GM18511 (cell line): ENCODE measurements around the gene PPP1R9A.

ENCODE experiments used
- ATAC-seq: cut with Tn5 transposase; IDR thresholded peaks from one replicate; pipeline ENCODE4 v1.9.1; 2021; ENCODE audit warnings: mild to moderate bottlenecking, moderate library complexity; ENCODE audit not compliant: unreplicated experiment

The PPP1R9A gene

GRCh38 chr7:95311389-95311788, 404.0 kb downstream of the PPP1R9A start:
- no peak for ATAC-seq

DNA sequence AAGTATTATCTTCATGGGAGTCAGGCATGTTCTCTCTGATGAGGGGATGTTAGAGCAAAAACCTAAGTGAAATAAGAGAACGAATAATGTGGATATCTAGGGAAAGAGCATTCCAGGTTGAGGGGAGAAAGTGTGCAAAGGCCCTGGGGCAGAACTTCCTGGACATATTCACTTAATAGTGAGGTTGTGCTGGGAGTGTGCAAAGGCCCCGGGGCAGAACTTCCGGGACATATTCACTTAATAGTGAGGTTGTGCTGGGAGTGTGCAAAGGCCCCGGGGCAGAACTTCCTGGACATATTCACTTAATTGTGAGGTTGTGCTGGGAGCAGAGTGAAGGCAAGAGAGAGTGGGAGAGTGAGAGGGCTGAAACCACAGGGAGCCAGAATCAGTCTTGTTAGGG, 405.2 kb downstream of the PPP1R9A start:
- no peak for ATAC-seq

DNA sequence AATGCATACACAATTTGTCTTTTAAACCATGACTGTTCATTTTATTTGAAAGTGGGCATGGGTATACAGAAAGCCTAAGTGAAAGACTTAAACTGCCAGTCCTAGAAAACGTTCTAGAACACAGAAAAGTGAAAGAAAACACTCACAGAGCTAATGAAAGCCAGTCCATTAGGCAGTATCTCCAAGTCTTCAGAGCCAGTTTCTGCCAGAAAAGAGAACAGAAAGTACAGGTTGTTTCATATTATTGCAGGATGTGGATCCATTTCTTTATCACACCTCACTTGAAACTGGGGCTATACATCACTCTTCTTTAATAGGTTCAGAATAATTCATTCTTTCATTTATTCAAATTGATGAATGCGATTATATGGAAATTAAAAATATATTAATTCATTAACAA, 409.2 kb downstream of the PPP1R9A start:
- ATAC-seq = peak; percentile 92

DNA sequence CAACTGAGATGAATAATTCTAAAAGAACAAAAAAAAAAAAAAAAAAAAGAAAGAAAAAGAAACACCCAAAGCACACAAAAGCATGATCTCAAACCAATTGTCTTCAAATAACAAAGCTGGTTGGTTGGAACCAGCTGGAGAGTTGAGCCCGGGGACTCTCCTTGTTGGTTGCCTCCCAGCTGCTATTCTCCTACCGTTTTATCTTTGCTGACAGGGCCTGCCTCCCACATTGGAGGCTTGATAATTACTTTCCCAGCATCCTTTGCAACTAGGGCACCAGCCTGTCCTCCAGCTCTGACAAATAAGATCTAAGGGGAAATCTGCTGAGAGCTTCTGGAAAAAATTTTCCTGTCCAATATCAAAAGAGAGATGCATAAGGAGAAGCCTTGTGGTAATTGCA, 410.2 kb downstream of the PPP1R9A start:
- no peak for ATAC-seq

GRCh38 chr7:95317966-95318365, 410.6 kb downstream of the PPP1R9A start:
- ATAC-seq = no peak

GRCh38 chr7:95318501-95319100, 411.2 kb downstream of the PPP1R9A start:
- no peak for ATAC-seq

GRCh38 chr7:95319570-95319969, 412.2 kb downstream of the PPP1R9A start:
- no peak for ATAC-seq

GRCh38 chr7:95320651-95321050, 413.3 kb downstream of the PPP1R9A start:
- ATAC-seq = no peak

DNA sequence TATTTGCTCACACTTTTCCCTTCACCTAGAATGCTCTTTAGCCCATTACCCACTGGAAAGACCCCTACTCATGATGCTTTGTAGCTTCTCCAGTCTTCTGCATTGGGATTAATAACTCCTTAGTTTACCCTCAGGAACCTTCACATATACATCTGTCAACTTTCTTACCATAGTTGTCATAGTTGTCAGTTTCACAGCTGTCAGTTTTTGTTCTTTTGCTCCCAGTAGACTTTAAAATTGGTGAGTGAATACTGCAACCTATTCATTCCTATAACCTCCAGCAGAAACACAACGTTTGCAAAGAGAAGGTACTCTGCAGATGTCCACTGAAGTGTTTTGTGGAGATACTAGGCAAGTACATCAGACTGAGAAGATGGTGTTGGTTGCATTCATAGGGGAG, 414.3 kb downstream of the PPP1R9A start:
- ATAC-seq = no peak

DNA sequence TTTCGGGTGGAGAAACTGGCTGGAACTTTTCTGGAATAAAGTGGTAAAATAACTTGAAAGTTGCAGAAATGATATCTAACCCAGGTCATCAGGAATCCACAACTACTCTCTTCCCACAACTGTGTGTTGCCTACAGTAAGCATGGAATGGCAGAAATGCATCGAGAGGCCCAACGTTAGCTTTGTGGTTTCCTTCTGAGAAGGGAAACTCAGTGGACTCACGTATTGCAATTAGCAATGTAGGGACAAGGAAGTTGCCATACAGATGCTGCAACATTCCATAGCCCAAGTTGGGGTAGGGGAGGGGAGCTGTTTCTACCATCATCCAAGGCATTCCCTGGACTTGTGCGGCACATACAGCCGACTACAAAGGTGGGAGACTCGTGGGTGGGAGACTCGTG, 415.0 kb downstream of the PPP1R9A start:
- ATAC-seq = no peak

DNA sequence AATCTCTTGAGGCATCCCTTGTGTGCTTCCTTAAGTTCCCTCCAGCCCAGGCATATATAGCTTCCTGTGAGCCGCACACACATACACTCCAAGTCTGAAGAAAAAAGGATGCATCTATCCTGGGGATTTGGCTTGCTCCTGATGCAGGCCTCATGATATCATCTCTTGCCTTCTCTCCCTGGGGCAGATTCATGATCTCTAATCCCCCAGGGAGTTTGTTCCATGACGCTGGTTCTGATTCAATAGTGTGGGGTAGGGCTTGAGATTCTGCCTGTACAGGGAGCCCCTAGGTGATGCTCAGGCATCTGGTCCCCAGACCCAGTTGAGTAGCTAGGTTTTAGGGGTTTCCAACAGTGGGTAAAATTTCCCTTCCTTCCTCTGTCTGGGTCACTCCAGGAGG, 415.5 kb downstream of the PPP1R9A start:
- ATAC-seq = no peak

- ATAC-seq = no peak
Observed at GRCh38 chr7:95323410-95324129, 416.2 kb downstream of the PPP1R9A start.

DNA sequence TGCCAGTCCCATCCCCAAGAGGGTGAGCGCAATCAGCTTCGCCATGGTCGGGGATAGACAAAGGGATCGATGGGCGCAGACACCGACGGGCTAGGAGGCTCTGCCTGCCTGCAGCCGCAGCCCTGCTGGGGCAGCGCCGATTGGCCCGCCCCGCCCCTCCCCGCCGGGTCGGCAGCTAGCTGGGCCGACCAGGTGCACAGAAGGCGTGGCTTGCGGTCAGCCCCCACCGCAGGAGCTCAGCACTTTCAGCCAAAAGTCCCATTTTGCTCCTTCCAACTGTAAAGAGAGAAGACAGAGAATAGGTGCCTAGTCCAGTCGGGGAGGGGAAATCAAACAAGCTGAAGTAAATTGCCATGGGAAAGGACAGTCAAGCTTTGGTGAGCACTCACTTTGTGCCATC, 417.0 kb downstream of the PPP1R9A start, which contains the start of gene PON1:
Gene PON1, minus strand, starts transcription at position 102 of the 400 bp plus-strand sequence. Its CDS starts 57 bp downstream, at position 45.
- ATAC-seq = no peak

GRCh38 chr7:95327356-95327755, 420.0 kb downstream of the PPP1R9A start:
- ATAC-seq = no peak

GRCh38 chr7:95330204-95330960, 423.0 kb downstream of the PPP1R9A start:
- ATAC-seq = peak; percentile 99

- peak; percentile 22 for ATAC-seq
Observed at GRCh38 chr7:95330961-95331337, 423.6 kb downstream of the PPP1R9A start.

DNA sequence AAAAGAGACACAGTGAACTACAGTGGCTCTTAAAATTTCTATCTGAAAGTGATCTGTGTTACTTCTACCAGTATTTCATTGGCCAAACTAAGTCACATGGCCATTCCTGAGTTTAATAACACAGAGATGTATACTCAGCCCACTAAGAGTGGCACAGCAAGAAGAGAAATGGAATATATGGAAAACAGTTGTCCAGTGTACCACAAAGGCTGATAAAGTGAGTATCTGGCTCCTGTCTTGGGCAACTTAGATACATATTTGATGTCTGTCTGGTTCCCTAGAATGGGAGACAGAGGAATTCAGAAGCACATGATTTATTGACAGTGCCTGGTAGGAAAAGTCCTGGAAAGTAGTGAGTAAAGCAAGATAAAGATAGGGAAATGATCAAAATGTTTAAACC, 427.1 kb downstream of the PPP1R9A start:
- no peak for ATAC-seq

DNA sequence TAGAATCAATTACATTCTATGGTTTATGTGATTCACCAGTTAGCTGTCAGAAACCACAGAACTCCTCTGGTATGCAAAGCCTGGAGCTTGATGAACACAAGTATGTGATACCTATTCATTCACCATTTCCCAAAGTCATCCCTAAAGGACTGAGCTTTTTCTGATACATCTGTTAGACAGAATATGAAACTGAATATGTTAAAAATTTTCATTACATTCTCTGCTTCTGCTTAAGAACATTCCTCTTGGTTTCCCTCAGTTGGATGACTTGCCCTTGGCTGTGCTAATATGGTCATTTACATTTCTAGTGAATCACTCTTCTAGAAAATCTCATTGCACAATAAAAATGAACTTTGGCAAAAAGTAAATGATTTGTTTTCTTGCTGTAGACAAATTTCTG, 427.7 kb downstream of the PPP1R9A start:
- ATAC-seq = no peak

DNA sequence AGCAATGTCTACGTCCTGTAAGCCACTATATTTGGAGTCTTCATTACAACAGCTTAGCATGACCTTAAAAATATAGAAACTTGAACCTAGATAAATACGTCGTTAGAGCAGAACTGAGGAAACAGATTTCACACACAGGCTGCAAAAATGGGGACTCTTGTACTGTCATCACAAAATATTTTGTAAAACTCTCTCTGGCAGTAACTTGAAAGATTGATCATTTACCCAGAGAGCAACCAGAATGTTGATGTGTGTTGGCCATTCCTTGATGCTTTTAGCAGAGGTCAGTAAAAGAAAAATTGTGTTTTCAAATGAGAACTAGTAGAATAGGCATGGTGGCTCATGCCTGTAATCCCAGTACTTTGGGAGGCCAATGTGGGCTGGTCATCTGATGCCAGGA, 431.4 kb downstream of the PPP1R9A start:
- ATAC-seq = no peak

DNA sequence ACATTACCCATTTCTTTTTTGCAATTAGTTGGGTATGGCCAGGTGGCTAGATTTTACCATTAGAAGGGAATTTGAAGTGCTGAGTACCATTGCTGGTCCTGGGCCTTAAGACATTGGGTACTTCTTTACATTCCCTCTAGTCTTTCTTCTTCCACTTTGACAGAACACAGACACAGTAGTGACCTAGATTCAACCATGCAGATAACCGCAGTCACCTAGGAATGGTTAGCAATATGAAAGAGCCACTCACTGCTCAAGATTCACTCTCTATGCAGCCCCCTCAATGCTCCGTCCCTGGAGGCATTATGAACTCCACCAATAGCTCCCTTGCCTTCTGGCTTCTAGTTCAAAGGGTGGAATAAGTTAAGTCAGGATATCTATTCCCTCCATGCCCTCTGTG, 433.1 kb downstream of the PPP1R9A start:
- no peak for ATAC-seq

DNA sequence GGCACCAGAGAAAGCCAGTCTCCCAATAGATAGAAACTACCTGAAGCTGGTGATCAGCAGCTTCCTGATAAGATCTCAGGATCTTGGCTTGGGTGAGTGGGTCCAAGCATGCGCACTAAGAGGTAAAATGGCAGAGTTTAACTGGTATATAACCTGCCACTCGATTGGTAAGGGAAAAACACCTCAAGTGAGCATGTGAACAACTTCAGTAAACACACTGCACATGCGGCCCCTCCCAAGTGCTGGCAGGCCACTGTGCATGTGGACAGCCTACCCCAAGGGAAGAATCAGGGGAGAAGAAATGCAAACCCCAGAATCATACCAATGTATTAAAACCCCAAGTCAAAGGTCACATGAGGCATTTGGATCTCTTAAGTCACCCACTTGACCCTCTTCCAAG, 434.6 kb downstream of the PPP1R9A start:
- ATAC-seq = no peak
